HG02763 (cell line): ENCODE results near the gene MS4A14.
"Not testable (repeated sequence)": the region's sequence is repeated elsewhere in the genome, so short reads cannot be mapped to it uniquely, and the experiment has no call there.

Experiments used
- ATAC-seq: cut with Tn5 transposase; IDR thresholded peaks from one replicate; pipeline ENCODE4 v1.9.1; 2021; ENCODE audit warnings: mild to moderate bottlenecking, moderate library complexity; ENCODE audit not compliant: unreplicated experiment

MS4A14 gene

GRCh38 chr11:60389279-60389910, 6.9 kb upstream of the MS4A14 start:
- ATAC-seq, result peak; percentile 85

- ATAC-seq, result no peak
Measured at GRCh38 chr11:60390419-60390818, 5.8 kb upstream of the MS4A14 start.

DNA sequence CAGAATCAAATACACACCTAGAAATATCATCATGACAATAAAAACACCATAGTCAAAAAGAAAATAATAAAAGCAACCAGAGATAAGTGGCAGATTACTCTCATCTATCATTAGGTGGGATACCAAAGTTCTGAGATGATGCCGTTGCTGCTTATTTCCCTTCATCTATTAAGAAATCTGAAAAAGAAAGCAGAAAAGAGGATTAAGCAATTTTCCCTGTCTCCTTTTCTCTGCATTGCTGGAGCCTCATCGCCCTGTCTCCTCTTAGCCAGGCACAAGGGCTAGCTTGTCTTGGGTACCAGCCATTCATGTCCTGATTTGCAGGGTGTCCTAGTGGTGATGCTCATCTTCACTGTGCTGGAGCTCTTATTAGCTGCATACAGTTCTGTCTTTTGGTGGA, 3.9 kb upstream of the MS4A14 start:
- ATAC-seq, result no peak

GRCh38 chr11:60393016-60393415, 3.2 kb upstream of the MS4A14 start:
- ATAC-seq, result no peak

GRCh38 chr11:60394666-60395380, 1.4 kb upstream of the MS4A14 start:
- ATAC-seq, result no peak

DNA sequence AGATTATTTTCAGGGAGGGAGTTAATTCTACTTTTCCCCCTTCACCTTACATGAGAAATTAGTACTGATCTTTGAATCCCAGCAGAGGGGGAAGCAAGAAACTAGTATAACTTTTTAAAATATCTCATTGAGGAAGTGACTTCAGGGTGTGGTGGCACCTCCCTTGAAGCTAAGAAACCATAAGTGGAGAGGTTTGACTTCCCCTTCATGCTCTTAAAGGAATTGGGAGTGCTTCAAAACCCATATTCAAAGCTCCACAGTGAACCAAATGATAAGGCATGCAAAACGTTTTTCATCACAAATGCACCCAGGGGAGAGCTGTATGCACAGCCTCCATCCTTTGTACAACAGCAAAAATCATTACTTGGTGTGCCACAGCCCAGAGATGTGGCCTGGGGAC, 540 bp downstream of the MS4A14 start:
- ATAC-seq, result peak; percentile 53

- ATAC-seq, result no peak
Measured at GRCh38 chr11:60420015-60420414, 23.8 kb downstream of the MS4A14 start.

DNA sequence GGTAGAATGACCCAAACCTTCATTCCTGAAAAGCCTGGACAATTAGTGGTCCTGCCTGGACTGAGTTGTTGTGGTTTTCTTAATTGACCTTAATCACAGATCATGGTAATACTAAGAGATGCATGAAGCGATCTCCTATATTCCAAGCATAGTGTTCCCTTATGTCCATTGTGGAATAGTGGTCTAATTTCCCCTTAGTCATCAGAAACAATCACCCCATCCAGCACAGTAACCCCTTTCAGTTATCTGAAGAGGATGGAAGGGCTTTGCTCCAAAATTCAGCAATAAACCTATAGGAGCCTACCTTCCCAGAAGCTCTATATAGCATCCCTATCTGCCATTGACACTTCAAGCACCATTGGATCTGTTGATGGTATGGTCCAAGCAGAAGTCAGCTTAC, 26.4 kb downstream of the MS4A14 start:
- no peak for ATAC-seq

GRCh38 chr11:60428517-60428916, 32.3 kb downstream of the MS4A14 start:
- no peak for ATAC-seq

- ATAC-seq, result no peak
Measured at GRCh38 chr11:60429272-60429671, 33.0 kb downstream of the MS4A14 start, which contains the start of gene MS4A5. MS4A5 (plus strand) TSS chr11:60429572; CDS start chr11:60429675, 103 bp downstream.

- no peak for ATAC-seq
Measured at GRCh38 chr11:60431251-60431650, 35.0 kb downstream of the MS4A14 start.

GRCh38 chr11:60433401-60433800, 37.1 kb downstream of the MS4A14 start:
- no peak for ATAC-seq

- no peak for ATAC-seq
Measured at GRCh38 chr11:60447070-60447469, 50.8 kb downstream of the MS4A14 start.

- ATAC-seq, result no peak
Measured at GRCh38 chr11:60447846-60448245, 51.6 kb downstream of the MS4A14 start.

GRCh38 chr11:60451185-60451584, 54.9 kb downstream of the MS4A14 start:
- ATAC-seq, result not testable (repeated sequence)

DNA sequence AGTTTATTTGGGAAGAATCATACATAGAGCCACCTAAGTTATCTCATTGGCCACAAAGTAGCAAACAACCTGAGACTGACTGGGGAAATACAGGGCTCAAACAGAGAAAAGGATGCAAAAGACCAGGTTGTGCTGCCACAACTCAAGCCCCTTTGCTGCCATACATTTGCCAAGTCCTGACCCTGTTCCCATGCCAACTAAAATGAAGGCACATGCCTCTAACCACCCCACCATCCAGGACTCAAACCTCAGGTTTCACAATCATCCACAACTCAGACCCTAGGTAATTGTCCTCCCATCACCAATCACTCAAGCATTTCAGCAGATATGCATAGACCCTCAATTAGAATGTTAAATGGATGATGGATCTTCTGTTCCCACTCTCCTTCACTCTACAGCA, 58.0 kb downstream of the MS4A14 start:
- no peak for ATAC-seq

DNA sequence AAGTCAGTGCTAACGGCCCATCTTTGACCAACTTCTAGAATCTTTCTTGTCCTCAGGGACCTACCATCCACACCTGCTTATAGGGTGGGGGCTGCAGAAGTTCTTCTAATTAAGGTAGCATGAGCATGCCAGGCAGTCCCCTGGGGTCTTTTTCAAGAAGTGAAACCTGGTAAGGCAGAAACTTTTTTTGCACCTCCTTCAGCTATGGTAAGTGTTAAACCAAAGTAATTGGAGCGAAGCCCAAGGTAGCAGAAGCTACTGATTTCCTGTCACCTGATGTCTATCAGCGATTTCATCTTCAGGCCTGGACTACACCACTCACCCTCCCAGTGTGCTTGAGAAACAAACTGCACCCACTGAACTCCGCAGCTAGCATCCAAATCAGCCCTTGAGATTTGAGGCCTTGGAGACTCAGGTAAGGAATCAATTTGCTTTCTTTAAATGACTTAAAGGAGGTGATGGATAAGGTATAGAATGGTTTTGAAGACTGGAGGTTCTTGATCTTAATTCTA, 59.3 kb downstream of the MS4A14 start, which contains the start of gene MS4A1:
TSS of gene MS4A1 (plus strand) at position 317 of the 512 bp plus-strand sequence. CDS start 6,528 bp downstream, outside the sequence.
- ATAC-seq, result peak; percentile 80

- ATAC-seq, result peak; percentile 31
Measured at GRCh38 chr11:60457576-60457975, 61.3 kb downstream of the MS4A14 start.

GRCh38 chr11:60459345-60459744, 63.1 kb downstream of the MS4A14 start:
- no peak for ATAC-seq
